GM18526 (cell line): ENCODE measurements around the gene CCKAR.

Experiments used
- POLR2A ChIP-seq: IDR thresholded peaks from 3 replicates; pipeline ENCODE4 v1.6.1; 2011; ENCODE audit not compliant: insufficient read length; ENCODE audit errors: extremely low read depth

Gene CCKAR

GRCh38 chr4:26503844-26504243 is 13.6 kb upstream of the CCKAR start:
- TF ChIP-seq POLR2A, result no peak

GRCh38 chr4:26503427-26503826 is 13.1 kb upstream of the CCKAR start:
- no peak for TF ChIP-seq POLR2A

GRCh38 chr4:26496207-26496783 is 6.0 kb upstream of the CCKAR start:
- TF ChIP-seq POLR2A, result no peak

- TF ChIP-seq POLR2A, result no peak
Measured at GRCh38 chr4:26493461-26493860, 3.2 kb upstream of the CCKAR start.

GRCh38 chr4:26491449-26492170 is 1.3 kb upstream of the CCKAR start:
- no peak for TF ChIP-seq POLR2A

GRCh38 chr4:26490960-26491284 is 638 bp upstream of the CCKAR start:
- TF ChIP-seq POLR2A, result no peak

GRCh38 chr4:26489101-26489985 is 941 bp downstream of the CCKAR start:
- TF ChIP-seq POLR2A, result no peak

GRCh38 chr4:26485684-26486083 is 4.6 kb downstream of the CCKAR start:
- no peak for TF ChIP-seq POLR2A

- no peak for TF ChIP-seq POLR2A
Measured at GRCh38 chr4:26484516-26484915, 5.8 kb downstream of the CCKAR start.

GRCh38 chr4:26484032-26484515 is 6.2 kb downstream of the CCKAR start:
- TF ChIP-seq POLR2A, result no peak

GRCh38 chr4:26482508-26483462 is 7.5 kb downstream of the CCKAR start:
- TF ChIP-seq POLR2A, result no peak

GRCh38 chr4:26478330-26478729 is 12.0 kb downstream of the CCKAR start:
- TF ChIP-seq POLR2A, result no peak

- no peak for TF ChIP-seq POLR2A
Measured at GRCh38 chr4:26476545-26476944, 13.7 kb downstream of the CCKAR start.

GRCh38 chr4:26475716-26476115 is 14.6 kb downstream of the CCKAR start:
- no peak for TF ChIP-seq POLR2A

- no peak for TF ChIP-seq POLR2A
Measured at GRCh38 chr4:26474551-26474950, 15.7 kb downstream of the CCKAR start.
